Progenitor cell of endocrine pancreas (in vitro differentiated cells): Measurements from ENCODE around the gene CD79B. TPM values are rescaled to one million over a fixed set of nuclear protein-coding genes. Genes with fewer than 3 reads are reported as not detected.

Source experiments
- DNase-seq: peaks from one replicate; pipeline ENCODE4 v3.0.0; 2021; ENCODE audit warnings: low spot score; ENCODE audit not compliant: unreplicated experiment
- H3K27ac Mint-ChIP-seq: 2 replicates; pipeline ENCODE4 v1.8.0; 2021; ENCODE audit warnings: mild to moderate bottlenecking, moderate library complexity, mixed read lengths
- H3K27me3 Mint-ChIP-seq: 2 replicates; pipeline ENCODE4 v1.8.0; 2021; ENCODE audit warnings: mixed read lengths
- H3K36me3 Mint-ChIP-seq: 2 replicates; pipeline ENCODE4 v1.8.0; 2022; ENCODE audit warnings: mixed read lengths; ENCODE audit not compliant: insufficient read depth
- H3K4me1 Mint-ChIP-seq: 2 replicates; pipeline ENCODE4 v1.8.0; 2021; ENCODE audit warnings: low read depth, mixed read lengths
- H3K4me3 Mint-ChIP-seq: 2 replicates; pipeline ENCODE4 v1.8.0; 2021; ENCODE audit warnings: low read depth, mild to moderate bottlenecking, moderate library complexity, mixed read lengths
- H3K9me3 Mint-ChIP-seq: 2 replicates; pipeline ENCODE4 v1.8.0; 2021; ENCODE audit warnings: low read depth, mixed read lengths
- total RNA-seq: library from RNA; stranded (reverse); gene quantifications from 2 replicates; pipeline ENCODE4 v1.2.1, GENCODE V29; 2021
- TF ChIP-seq, protein P1 (sequence below): fragments of 200-600 bp; sonication (generic); IDR thresholded peaks from one replicate; pipeline ENCODE4 v1.5.0; 2021; ENCODE audit warnings: antibody characterized with exemption, mild to moderate bottlenecking; ENCODE audit not compliant: unreplicated experiment

Gene CD79B
- total RNA-seq, 1 donor from 2014 or later: not detected

DNA sequence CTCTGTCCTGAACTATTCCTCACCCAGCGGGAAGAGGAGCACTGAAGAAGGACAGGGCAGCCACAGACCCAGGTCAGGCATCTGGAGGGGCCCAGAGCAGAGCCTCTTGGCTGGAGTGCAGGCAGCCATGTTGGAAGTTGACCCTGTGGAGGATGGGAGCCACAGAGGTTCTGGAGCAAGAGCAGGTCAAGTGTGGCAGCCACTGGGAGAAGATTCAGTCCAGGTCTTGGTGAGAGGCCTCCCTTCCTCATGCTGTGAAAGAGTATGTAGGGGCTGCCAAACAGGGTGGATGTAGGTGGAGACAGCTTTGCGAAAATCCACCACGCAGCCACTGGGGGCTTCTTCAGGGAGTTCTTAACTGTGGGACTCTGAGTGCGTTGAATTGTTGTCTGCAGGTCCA is 590 bp upstream of the CD79B start:
- no peaks in the 10 kb centered on the region for H3K4me1 Mint-ChIP-seq
- peaks cover 6% of the 10 kb centered on the region for H3K27me3 Mint-ChIP-seq
- no peak for DNase-seq
- TF ChIP-seq, protein P1, sequence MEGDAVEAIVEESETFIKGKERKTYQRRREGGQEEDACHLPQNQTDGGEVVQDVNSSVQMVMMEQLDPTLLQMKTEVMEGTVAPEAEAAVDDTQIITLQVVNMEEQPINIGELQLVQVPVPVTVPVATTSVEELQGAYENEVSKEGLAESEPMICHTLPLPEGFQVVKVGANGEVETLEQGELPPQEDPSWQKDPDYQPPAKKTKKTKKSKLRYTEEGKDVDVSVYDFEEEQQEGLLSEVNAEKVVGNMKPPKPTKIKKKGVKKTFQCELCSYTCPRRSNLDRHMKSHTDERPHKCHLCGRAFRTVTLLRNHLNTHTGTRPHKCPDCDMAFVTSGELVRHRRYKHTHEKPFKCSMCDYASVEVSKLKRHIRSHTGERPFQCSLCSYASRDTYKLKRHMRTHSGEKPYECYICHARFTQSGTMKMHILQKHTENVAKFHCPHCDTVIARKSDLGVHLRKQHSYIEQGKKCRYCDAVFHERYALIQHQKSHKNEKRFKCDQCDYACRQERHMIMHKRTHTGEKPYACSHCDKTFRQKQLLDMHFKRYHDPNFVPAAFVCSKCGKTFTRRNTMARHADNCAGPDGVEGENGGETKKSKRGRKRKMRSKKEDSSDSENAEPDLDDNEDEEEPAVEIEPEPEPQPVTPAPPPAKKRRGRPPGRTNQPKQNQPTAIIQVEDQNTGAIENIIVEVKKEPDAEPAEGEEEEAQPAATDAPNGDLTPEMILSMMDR: no peak
- no peaks in the 10 kb centered on the region for H3K9me3 Mint-ChIP-seq
- no peak overlapping the region for H3K27ac Mint-ChIP-seq
- no peak overlapping the region for H3K4me3 Mint-ChIP-seq
- H3K36me3 Mint-ChIP-seq: no peaks in the 10 kb centered on the region

DNA sequence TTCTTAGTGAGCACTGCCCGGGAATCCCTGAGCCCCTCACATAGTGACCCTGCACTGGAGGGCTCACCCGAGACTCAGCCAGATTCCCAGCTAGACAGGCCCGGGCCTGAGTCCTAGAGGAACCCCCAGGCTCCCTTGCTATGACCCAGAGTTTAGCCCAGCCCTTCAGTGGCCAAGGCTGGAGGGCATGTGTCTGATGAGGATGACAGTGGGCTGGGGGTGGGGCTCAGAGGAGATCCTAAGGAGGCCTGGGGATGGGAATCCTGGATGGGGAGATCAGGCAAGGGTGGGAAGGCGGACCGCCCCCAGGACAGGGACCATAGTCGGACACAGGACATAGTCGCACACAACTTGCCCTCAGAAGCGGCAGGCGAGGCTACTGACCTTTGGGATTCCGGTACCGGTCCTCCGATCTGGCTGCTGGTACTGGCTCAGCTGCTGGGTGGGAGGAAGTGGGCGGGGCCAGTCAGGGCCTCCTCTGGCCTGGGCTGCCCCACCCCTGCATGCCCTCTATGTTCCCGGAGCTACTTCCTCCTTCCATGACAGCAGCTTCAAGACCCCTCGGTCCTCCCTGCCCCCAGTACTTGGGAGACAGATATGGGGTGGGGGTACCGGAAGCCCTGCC is 1.1 kb downstream of the CD79B start:
- no peaks in the 10 kb centered on the region for H3K4me1 Mint-ChIP-seq
- no peak overlapping the region for H3K27ac Mint-ChIP-seq
- no peaks in the 10 kb centered on the region for H3K9me3 Mint-ChIP-seq
- no peak for DNase-seq
- no peak overlapping the region for H3K4me3 Mint-ChIP-seq
- TF ChIP-seq, protein P1: no peak
- H3K36me3 Mint-ChIP-seq: no peaks in the 10 kb centered on the region
- H3K27me3 Mint-ChIP-seq: peaks cover 4% of the 10 kb centered on the region

DNA sequence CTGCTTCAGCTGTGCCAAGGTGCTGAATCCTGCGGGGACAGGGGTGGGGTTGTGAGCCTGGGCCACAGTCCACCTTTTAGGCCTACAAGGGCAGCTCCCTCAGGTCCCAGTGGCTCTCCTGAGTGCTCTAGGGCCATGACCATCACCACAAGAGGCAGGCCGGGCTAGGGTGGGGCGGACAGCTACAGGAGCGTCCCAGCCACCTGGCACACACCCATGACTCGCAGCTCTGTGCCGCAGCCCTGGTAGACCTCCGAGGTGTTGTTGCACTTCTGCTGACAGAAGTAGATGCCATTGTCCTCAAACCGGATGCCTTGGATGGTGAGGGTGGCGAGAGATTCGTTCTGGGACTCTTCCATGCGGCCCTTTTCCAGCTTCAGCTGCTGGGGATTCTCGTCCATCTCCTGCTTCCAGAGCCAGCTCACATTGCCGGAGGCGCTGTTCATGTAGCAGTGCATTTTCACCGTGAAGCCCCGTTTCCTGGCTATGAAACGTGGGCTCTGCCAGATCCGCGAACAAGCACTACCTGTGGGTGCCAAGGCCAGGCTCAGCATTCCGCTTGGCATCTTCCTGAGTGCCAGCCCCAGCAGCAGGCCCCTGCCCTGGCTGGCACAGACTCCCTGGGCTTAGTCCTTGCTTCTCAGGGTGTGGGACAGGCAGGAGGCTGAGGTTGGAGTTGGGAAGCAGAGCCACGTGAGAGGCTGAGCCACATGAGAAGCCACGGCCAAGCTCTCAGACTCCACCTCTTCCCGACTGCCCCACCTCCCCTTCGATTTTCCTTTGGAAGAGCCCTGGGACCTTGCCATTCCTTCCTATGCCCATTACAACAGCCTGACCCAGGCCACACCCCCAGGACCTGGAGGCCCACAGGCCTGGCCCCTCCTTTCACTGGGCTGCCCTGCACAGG is 2.0 kb downstream of the CD79B start:
- Mint-ChIP-seq H3K27me3 (no peaks in the 10 kb centered on the region), H3K9me3 (no peaks in the 10 kb centered on the region), H3K27ac (no peak overlapping the region), H3K4me1 (no peaks in the 10 kb centered on the region), H3K36me3 (no peaks in the 10 kb centered on the region), H3K4me3 (no peak overlapping the region)
- DNase-seq: no peak
- TF ChIP-seq, protein P1: no peak

DNA sequence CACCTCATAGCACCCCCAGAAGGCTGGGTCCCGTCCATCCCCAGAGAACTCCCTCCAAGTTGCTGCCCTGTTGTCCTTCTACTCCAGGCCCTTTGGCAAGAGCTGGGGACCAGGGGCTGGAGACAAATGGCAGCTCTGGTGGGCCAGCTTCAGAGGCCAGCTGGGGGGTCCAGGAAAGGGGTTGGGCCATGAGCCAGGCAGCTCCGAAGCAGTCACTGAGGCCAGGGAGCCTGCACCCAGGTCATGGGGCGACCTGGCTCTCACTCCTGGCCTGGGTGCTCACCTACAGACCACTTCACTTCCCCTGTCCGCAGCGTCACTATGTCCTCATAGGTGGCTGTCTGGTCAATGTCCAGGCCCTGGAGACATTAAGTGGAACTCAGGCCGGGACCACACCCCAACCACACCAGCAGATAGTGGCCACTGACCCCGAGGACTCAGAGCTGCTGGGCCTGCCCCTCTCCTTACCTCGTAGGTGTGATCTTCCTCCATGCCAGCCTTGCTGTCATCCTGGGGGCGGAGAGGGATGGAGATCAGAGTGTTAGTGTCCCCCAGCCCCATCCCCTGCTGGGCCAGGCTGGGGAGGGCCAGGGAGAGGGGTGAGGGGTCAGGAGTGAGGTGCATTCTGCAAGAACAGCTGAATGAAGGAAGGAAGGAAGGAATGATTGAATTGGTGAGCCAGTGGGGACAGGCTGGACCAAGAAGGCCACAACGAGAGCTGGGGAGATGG is 3.0 kb downstream of the CD79B start:
- Mint-ChIP-seq H3K27me3 (no peaks in the 10 kb centered on the region), H3K4me3 (no peak overlapping the region), H3K9me3 (no peaks in the 10 kb centered on the region), H3K36me3 (no peaks in the 10 kb centered on the region), H3K27ac (no peak overlapping the region), H3K4me1 (no peaks in the 10 kb centered on the region)
- DNase-seq: no peak
- TF ChIP-seq, protein P1: no peak

DNA sequence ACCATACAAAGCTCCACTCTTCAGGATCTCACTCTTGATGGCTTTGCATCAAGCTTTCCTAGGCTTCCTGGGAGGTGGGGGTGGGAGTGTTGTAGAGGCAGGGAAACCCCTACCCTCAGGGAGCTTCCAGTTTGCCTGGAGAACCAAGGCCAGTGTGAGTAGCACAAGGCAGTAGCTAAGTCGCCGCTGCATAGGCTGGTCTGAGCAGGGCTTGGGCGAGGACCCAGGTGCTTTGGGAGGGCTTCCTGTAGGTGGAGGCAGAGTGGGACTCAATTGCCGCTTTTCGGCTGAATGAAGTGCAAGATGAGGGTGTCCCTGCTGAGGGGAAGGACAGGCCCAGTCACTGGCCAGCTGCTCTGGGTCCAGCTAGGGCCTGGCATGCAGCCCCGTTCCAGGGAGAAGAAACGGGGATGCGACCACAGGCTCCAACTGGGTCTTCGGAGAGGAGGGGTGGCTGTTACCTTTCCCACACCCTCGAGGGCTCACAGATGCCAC is 3.9 kb downstream of the CD79B start:
- H3K27me3 Mint-ChIP-seq: no peaks in the 10 kb centered on the region
- no peaks in the 10 kb centered on the region for H3K36me3 Mint-ChIP-seq
- no peaks in the 10 kb centered on the region for H3K4me1 Mint-ChIP-seq
- DNase-seq: no peak
- H3K9me3 Mint-ChIP-seq: no peaks in the 10 kb centered on the region
- H3K4me3 Mint-ChIP-seq: no peak overlapping the region
- no peak overlapping the region for H3K27ac Mint-ChIP-seq
- TF ChIP-seq, protein P1: no peak
